B cell (primary cell): ENCODE data around the gene RASSF9.

Experiments
- CTCF ChIP-seq: fragments of 200-600 bp; IDR thresholded peaks from one replicate; pipeline ENCODE4 v1.8.0; 2022; ENCODE audit warnings: antibody characterized with exemption, mild to moderate bottlenecking
- EZH2 ChIP-seq: IDR thresholded peaks from 2 replicates; pipeline ENCODE4 v1.6.1; 2012; ENCODE audit warnings: borderline replicate concordance, low read depth, mild to moderate bottlenecking, moderate library complexity, low read length; ENCODE audit not compliant: insufficient read depth, poor library complexity, severe bottlenecking

DNA sequence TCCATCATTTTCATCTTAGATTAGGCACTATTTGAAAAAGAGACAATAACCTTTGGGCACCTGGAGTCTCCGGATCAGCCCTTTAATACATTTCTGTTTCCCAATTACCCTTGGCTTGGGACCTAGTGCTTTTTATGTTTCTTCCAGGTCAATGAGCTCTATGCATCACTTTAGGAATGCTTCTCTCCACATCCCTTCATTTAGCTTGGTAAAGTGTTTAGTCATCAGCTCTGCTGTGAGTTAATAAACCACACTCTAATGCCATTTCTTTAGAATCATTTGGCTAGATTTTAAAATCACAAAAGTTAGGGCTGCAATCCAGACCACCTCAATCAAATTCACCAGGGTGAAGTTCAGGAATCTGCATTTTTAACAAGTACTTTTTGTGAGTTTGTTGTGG is 41.7 kb downstream of the RASSF9 start:
- TF ChIP-seq CTCF (no peak), EZH2 (no peak)
